Renal pelvis (tissue), 4 donors: ENCODE data around the gene PDE8A. TPM values are rescaled to one million over a fixed set of nuclear protein-coding genes. Genes with fewer than 3 reads are reported as not detected.

ENCODE experiments used
- DNase-seq: peaks from one replicate; pipeline ENCODE4 v3.0.0-alpha.2; 2013
- polyA plus RNA-seq, 3 donors: library from polyadenylated mRNA; unstranded; fragments of 120-200 nt; gene quantifications; one replicate each; pipeline ENCODE4 v1.2.1, GENCODE V29; 2013; ENCODE audit not compliant: insufficient read length in 3 of 3

Gene PDE8A
- polyA plus RNA-seq, 3 donors: 33.8 to 74.1 (median 63.4) TPM

GRCh38 chr15:84955089-84955848 is 26.4 kb upstream of the PDE8A start:
- DNase-seq: peak; percentile 69

GRCh38 chr15:84956199-84956598 is 25.5 kb upstream of the PDE8A start:
- DNase-seq: no peak

- no peak for DNase-seq
These were observed 21.1 kb upstream of the PDE8A start for GRCh38 chr15:84960391-84961113.

- DNase-seq: no peak
These were observed 20.6 kb upstream of the PDE8A start for GRCh38 chr15:84961114-84961452.

GRCh38 chr15:84961707-84962106 is 19.9 kb upstream of the PDE8A start:
- no peak for DNase-seq

- DNase-seq: no peak
These were observed 18.7 kb upstream of the PDE8A start for GRCh38 chr15:84962955-84963354.

GRCh38 chr15:84967380-84967779 is 14.3 kb upstream of the PDE8A start:
- DNase-seq: no peak

- DNase-seq: no peak
These were observed 13.4 kb upstream of the PDE8A start for GRCh38 chr15:84968301-84968700.

- DNase-seq: no peak
These were observed 12.4 kb upstream of the PDE8A start for GRCh38 chr15:84969257-84969656.

- no peak for DNase-seq
These were observed 10.8 kb upstream of the PDE8A start for GRCh38 chr15:84970843-84971242.

GRCh38 chr15:84973492-84974460 is 7.9 kb upstream of the PDE8A start:
- no peak for DNase-seq

GRCh38 chr15:84975871-84976351 is 5.7 kb upstream of the PDE8A start:
- no peak for DNase-seq

- DNase-seq: no peak
These were observed 4.8 kb upstream of the PDE8A start for GRCh38 chr15:84976746-84977345.

- DNase-seq: no peak
These were observed 2.0 kb upstream of the PDE8A start for GRCh38 chr15:84979651-84980050.

- DNase-seq: peak; percentile 81
These were observed 1.2 kb upstream of the PDE8A start for GRCh38 chr15:84980196-84981053.

- peak; percentile 94 for DNase-seq
These were observed 474 bp upstream of the PDE8A start for GRCh38 chr15:84981054-84981710.

GRCh38 chr15:84982301-84982920 is 755 bp downstream of the PDE8A start:
- peak; percentile 47 for DNase-seq

GRCh38 chr15:84983294-84983693 is 1.6 kb downstream of the PDE8A start:
- no peak for DNase-seq

- DNase-seq: no peak
These were observed 2.1 kb downstream of the PDE8A start for GRCh38 chr15:84983711-84984110.

GRCh38 chr15:84985158-84985557 is 3.5 kb downstream of the PDE8A start:
- DNase-seq: no peak
